NCI-H2227 (cell line): ENCODE data around the gene CMSS1.

Experiments
- DNase-seq: peaks from one replicate; lab custom pipeline; 2025; ENCODE audit not compliant: unreplicated experiment; lab: John Stamatoyannopoulos, UW

The CMSS1 gene

GRCh38 chr3:99899603-99900002 is 81.9 kb downstream of the CMSS1 start:
- no peak for DNase-seq

GRCh38 chr3:99900248-99900647 is 82.6 kb downstream of the CMSS1 start:
- no peak for DNase-seq

GRCh38 chr3:99901200-99901926 is 83.7 kb downstream of the CMSS1 start:
- DNase-seq, result peak; percentile 59

- DNase-seq, result no peak
Observed at GRCh38 chr3:99902091-99902490, 84.4 kb downstream of the CMSS1 start.

- no peak for DNase-seq
Observed at GRCh38 chr3:99903869-99904268, 86.2 kb downstream of the CMSS1 start.

GRCh38 chr3:99907959-99908544 is 90.4 kb downstream of the CMSS1 start:
- no peak for DNase-seq

GRCh38 chr3:99909714-99910495 is 92.2 kb downstream of the CMSS1 start:
- no peak for DNase-seq

- no peak for DNase-seq
Observed at GRCh38 chr3:99910752-99911290, 93.2 kb downstream of the CMSS1 start.

GRCh38 chr3:99911433-99911832 is 93.8 kb downstream of the CMSS1 start:
- DNase-seq, result no peak

- DNase-seq, result no peak
Observed at GRCh38 chr3:99915906-99916432, 98.3 kb downstream of the CMSS1 start.

GRCh38 chr3:99918715-99919114 is 101.1 kb downstream of the CMSS1 start:
- DNase-seq, result no peak

- no peak for DNase-seq
Observed at GRCh38 chr3:99919694-99920093, 102.0 kb downstream of the CMSS1 start.

GRCh38 chr3:99920481-99921376 is 103.1 kb downstream of the CMSS1 start:
- no peak for DNase-seq

GRCh38 chr3:99921377-99921695 is 103.7 kb downstream of the CMSS1 start:
- DNase-seq, result no peak

GRCh38 chr3:99921986-99922385 is 104.3 kb downstream of the CMSS1 start:
- no peak for DNase-seq

GRCh38 chr3:99923873-99924272 is 106.2 kb downstream of the CMSS1 start:
- DNase-seq, result no peak

GRCh38 chr3:99925584-99926230 is 108.0 kb downstream of the CMSS1 start:
- no peak for DNase-seq

GRCh38 chr3:99927671-99928457 is 110.2 kb downstream of the CMSS1 start:
- no peak for DNase-seq
